ENCODE data around the gene QRICH1. TPM values are rescaled to one million over a fixed set of nuclear protein-coding genes. Genes with fewer than 3 reads are reported as not detected.

Gene QRICH1
- total and polyA plus RNA-seq, 2 of the 13 experiments (the other 11 are each of a cell fraction or from before 2014, with no cell fraction given): 52.6 to 102 TPM

GRCh38 chr3:49028673-49029562, 65.0 kb downstream of the QRICH1 start, which contains the start of gene IMPDH2 (continued):
- TF ChIP-seq ZNF513 (CRISPR knock-in tag; conservative IDR thresholded peaks at IDR 0.05) (0 out of 2 replicates have a peak, but pooled peaks have one; percentile 52), NCOA2 (CRISPR knock-in tag; IDR thresholded peaks at IDR 0.05) (0 out of 2 replicates have a peak, but pooled peaks have one; percentile 63), RBAK (CRISPR knock-in tag; IDR thresholded peaks at IDR 0.05) (no peak), ZNF333 (CRISPR knock-in tag; IDR thresholded peaks at IDR 0.05; ENCODE audit: borderline replicate concordance) (0 out of 2 replicates have a peak, but pooled peaks have one; percentile 92), MLLT10 (CRISPR knock-in tag; IDR thresholded peaks at IDR 0.05) (no peak), IRF1 (CRISPR knock-in tag; IDR thresholded peaks at IDR 0.05; ENCODE audit: low read depth) (0 out of 2 replicates have a peak, but pooled peaks have one; percentile 1), RERE (CRISPR knock-in tag; IDR thresholded peaks at IDR 0.05; ENCODE audit: low read depth) (peak; percentile 54; the same call in 1 of the 2 replicates), LRRFIP1 (CRISPR knock-in tag; conservative IDR thresholded peaks at IDR 0.05) (0 out of 2 replicates have a peak, but pooled peaks have one; percentile 64), ZNF549 (CRISPR knock-in tag; IDR thresholded peaks at IDR 0.05) (no peak), SYNCRIP (IDR thresholded peaks at IDR 0.05; ENCODE audit: insufficient read depth, low read depth, low read length) (no peak), NFIC (IDR thresholded peaks at IDR 0.05; ENCODE audit: low read length) (no peak), ZNF136 (CRISPR knock-in tag; IDR thresholded peaks at IDR 0.05; ENCODE audit: low read depth) (0 out of 2 replicates have a peak, but pooled peaks have one; percentile 35), FOXK2 (IDR thresholded peaks at IDR 0.05) (no peak), RAD51 (IDR thresholded peaks at IDR 0.05; ENCODE audit: borderline replicate concordance) (no peak)

Data from HepG2 (cell line).